ENCODE results near the gene PACS2.
A peak's percentile ranks its signal among the peaks of the same experiment; 100 is the strongest.

Gene PACS2

GRCh38 chr14:105389534-105389933 is 75.0 kb downstream of the PACS2 start:
- no peak for DNase-seq

- no peak for DNase-seq
These were observed 75.7 kb downstream of the PACS2 start for GRCh38 chr14:105389976-105390848.

DNA sequence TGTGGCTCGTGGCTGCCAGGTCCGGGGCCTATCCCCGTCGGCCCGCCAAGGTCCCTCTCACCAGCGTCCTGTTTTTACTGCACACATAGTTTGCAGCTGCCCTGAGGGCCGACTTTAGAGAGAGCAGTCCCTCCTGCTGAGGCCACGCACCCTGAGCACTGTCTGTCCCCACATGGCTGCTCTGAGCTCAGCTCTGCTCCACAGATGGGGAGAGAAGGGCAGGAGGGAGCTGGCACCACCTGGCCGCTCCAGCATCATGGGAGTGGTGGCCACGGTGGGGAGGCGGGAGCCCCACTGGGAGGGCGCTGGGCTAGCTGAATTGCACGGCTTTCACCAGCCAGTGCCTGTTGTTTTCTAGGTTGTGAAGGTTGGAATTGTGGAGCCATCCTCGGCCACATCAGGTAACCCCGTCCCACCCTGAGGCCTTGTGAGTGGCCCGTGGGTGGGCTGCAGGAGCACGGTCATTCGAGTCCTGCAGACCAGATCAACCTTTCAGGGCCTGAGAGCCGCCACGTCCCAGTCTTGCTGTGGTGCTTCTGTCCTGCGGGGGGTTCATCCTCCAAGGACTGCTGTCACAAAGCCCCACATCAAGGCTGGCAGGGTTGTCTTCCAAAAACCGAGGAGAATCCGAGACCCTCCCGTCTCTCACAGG is 76.4 kb downstream of the PACS2 start:
- DNase-seq = no peak

DNA sequence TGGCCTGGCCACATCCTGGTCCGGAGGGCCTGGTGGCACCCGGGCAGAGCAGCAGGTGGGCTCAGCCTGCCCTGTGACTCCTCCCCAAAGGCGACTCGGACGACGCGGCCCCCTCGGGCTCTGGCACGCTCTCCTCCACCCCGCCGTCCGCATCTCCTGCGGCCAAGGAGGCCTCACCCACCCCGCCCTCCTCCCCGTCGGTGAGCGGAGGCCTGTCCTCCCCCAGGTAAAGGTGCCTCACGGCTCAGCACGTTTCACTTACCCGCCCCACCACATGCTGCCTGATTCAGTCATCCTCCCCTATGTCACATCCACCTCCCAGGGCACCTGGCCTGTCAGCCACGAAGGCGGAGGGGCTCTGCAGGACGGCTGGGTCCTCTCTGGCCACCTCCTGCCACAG is 77.0 kb downstream of the PACS2 start:
- DNase-seq = no peak

DNA sequence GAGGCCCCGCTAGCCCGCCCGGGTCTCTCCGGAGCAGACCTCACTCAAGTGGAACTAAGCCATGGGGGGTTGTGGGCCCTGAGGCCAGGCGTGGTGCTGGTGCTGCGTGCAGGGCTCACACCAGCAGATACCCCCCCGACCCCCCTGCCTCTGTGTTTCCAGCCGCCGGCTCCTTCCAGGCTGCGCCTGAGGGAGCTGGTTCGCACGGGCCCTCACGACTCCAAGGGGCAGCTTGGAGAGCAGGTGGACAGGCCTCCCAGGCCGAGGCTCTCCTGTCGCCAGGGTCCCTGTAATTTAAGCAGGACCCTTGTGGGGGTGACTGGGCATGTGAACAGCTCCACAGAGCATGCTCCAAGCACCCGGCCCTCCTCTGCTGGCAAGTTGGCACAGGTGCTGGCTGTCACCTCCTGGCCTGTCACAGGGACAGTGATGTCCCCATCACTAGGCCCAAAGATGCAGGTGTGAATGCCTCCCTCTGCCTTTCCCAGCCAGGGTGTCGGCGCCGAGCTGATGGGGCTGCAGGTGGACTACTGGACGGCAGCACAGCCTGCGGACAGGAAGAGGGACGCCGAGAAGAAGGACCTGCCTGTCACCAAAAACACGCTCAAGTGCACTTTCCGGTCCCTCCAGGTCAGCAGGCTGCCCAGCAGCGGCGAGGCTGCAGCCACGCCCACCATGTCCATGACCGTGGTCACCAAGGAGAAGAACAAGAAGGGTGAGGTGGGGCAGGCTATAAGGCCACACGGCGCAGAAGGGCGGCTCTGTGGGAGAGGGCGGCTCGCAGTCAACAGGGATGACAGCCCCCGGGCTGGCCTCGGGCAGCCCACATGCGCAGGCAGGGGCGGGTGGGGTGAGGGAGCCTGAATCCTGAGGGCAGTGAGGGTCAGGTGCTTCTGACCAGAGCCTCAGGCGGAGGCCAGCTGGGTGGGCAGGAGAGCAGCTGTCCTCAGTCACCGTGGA is 77.9 kb downstream of the PACS2 start:
- DNase-seq = no peak

DNA sequence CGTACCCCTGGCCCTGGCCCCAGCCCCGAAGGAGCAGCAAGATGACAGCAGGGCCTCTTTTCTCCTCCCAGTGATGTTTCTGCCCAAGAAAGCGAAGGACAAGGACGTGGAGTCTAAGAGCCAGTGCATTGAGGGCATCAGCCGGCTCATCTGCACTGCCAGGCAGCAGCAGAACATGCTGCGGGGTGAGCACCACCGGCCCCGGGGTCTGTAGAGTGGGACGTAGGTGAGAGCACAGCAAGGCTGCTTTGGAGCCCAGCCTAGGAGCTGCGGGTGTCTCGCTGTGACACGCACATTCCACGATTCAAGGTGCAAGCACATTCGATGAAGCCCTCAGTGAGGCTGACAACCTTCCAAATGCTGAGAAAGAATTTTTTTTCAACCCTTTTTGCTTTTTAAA is 78.6 kb downstream of the PACS2 start:
- no peak for DNase-seq

DNA sequence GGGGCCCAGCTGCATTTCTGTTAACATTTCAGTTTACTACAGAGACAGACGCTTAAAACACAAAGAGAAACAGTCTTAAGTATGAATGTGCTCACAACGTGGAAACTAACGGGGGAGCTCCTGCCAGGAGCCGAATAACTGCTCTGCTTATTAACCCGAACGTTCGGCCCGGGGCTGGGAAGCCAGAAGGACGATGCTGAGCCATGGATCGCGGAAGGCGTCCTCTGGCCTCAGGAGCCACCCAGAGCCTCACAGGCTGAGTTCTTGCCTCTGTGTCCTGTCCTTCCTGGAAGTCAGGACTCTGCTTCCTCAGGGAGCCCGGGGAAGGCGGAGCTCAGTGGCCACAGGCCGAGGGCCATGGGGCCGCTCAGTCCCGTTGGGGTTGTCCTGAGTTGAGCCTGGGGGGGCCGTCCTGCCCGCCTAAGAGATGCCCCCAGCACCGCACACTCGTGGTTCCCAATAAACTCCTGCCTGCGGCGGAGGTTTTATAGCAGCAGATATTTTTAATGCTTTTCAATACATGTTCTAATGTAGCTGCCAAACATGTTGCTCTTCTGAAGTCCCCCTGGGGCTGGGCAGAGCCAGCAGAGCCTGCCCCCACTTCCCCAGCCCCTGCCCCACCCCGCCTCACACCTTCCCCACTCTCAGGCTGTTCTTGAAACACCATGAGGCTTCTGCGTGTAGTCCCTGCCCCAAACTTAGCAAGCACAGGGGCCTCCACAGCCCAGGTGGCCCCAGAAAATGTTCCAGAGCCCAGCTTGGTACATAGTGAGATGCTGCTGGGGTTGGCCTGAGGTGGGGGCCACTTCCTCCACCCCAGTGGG is 80.4 kb downstream of the PACS2 start:
- no peak for DNase-seq

GRCh38 chr14:105395538-105395854 is 80.9 kb downstream of the PACS2 start:
- DNase-seq = no peak

- DNase-seq = no peak
These were observed 82.9 kb downstream of the PACS2 start for GRCh38 chr14:105397350-105397931.

GRCh38 chr14:105398044-105398725 is 83.6 kb downstream of the PACS2 start, which contains the start of gene TEX22:
Gene TEX22 (plus strand): TSS chr14:105398538. CDS start chr14:105399341, 803 bp downstream.
- DNase-seq = peak; percentile 84 to 85

GRCh38 chr14:105398726-105399465 is 84.3 kb downstream of the PACS2 start:
- DNase-seq = no peak

DNA sequence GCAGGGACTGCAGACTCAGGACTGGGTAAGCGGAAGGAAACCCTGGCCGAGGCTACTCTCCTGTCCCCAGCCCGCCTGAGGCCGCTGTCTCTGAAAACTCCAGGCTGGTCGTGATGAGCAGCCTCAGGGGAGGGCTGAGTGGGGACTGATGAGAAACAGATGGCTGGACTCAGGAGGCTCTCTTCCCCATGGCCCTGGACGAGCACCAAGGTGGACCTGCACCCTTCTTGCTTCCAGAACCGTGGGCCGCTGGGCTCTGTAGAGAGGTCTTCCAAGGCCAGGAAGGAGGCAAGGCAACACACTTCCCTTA is 84.9 kb downstream of the PACS2 start:
- DNase-seq = no peak

DNA sequence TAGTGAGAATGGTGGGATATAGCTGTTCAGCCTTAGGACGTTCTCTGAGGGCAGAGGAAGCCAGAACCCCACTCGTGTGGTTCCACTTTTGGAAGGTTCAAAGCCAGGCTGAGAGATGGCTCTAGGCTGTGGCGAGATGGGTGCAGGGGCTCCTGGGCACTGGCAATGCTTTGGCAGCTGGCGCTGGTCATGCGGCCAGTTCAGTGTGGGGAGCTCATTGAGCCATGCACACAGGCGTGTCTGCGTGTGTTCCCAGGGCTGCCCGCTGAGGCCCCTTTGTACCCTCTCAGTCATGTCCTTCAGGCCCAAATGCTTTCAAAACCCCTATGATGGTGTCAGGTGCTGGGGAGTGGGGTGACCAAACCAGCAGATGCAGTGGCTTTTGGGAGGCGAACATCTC is 85.5 kb downstream of the PACS2 start:
- no peak for DNase-seq

DNA sequence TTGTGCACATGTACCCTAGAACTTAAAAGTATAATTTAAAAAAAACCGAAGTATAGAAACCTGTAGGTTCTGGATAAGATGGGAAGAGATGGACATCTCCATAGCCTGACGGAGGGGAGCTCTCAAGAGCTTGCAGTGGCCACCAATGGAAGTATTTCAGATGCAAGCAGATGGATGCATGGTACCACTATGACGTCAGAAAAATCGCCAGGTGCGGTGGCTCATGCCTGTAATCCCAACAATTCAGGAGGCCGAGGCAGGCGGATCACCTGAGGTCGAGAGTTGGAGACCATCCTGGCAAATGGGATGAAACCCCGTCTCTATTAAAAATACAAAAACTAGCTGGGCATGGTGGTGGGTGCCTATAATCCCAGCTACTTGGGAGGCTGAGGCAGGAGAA is 87.2 kb downstream of the PACS2 start:
- DNase-seq = no peak

GRCh38 chr14:105408592-105408991 is 94.0 kb downstream of the PACS2 start:
- DNase-seq = no peak

GRCh38 chr14:105409364-105409763 is 94.8 kb downstream of the PACS2 start:
- DNase-seq = no peak

- DNase-seq = no peak
These were observed 96.1 kb downstream of the PACS2 start for GRCh38 chr14:105410642-105411016.

DNA sequence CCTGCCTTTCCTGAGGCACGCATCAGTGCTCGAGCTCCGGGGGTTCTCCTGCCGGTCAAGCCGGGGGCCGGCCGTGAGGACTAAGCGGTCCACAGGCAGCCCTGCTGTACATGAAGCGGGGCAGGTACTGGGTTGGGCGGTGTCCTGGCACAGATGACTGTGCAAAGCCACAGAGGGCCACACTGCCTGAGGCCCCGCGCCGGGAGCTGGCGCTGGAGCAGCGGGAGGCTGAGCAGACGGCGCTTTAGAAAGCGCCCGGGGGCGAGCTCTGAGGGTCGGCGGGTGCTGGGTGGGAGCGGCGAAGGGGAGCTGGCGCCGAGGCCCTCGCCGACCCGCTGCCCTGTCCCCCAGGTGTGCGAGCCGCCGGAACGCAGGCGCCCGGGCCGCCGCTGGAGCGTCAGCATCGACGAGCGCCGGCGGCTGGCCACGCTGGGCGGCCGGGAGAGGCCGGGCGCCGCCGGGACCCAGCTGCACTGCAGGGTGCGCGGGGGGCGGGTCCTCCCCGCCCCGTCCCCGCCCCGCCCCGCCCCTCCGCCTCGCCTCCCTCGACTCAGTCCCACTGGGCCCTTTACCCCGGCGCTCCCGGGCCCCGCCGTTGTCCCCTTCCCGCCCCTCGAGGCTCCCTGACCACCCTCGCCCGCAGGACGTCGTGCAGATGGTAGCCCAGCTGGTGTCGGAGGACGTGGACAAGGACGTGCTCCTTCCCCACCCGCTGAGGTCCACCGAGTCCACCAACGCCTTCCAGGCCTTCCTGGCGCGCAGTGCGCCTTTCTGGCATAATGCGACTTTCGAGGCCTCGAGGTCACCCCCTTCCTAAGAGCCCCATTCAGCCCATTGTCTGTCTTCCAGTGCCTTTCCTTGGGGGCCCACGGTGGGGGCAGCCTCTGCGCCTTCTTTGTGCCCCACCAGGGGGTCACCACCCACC is 96.7 kb downstream of the PACS2 start:
- no peak for DNase-seq

DNA sequence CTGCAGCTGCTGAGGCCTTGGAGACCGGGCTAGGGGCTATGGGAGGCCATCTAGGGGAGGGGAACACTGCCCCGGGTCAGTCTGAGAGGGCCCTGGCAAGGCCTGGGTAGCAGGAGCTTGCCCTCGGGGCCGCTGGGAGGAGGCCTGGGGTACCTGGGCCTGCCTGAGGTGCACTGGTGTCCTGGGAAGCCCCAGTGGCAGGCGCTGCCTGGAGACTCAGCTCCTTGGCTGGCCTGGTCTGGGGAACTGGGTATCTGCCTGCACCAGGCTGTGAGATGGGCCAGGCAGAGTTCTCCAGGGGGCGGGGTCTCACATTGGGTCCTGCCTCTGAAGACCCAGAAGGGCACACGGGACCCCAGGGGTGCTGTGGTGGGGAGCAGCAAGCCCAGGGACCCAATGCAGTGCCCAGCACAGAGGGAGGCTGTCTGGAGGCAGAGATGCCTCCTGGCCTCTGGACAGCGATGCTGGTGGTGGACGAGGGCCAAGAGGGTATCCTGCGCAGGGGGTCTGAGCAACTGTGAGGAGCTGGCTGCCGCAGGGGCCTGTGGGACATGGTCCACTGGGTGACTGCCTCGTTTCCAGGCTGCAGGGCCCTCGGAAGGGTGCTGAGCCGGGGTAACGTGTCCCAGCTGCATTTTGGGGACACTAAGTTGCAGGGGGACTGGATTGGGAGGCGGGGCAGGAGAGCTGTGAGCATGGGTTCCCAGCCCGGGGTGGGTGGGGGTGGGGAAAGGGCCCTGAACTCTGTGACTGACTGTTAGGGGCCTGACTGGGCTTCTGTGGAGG is 97.6 kb downstream of the PACS2 start:
- no peak for DNase-seq
